Measurements from ENCODE around the gene CCDC40.

GRCh38 chr17:80031691-80032430, 4.6 kb upstream of the CCDC40 start:
- TF ChIP-seq EZH2 (IDR thresholded peaks at IDR 0.05; ENCODE audit: insufficient read depth, poor library complexity, severe bottlenecking) (no peak), EZH2phosphoT487 (IDR thresholded peaks at IDR 0.05; ENCODE audit: insufficient read depth, low read depth) (no peak)

All from GM23248 (cell line).